Measurements from ENCODE around the gene SERTM1. TPM values are rescaled to one million over a fixed set of nuclear protein-coding genes. Genes with fewer than 3 reads are reported as not detected.
A peak's percentile ranks its signal among the peaks of the same experiment; 100 is the strongest.

The SERTM1 gene
- total RNA-seq, 1 donor from 2014 or later: 0.35 TPM

- DNase-seq (ENCODE audit: extremely low read depth, low read depth, low spot score): no peak
Measured at GRCh38 chr13:36709136-36709890, 35.5 kb downstream of the SERTM1 start.

GRCh38 chr13:36710396-36710795 lies 36.6 kb downstream of the SERTM1 start:
- DNase-seq (ENCODE audit: extremely low read depth, low read depth, low spot score): no peak

- no peak for DNase-seq (ENCODE audit: extremely low read depth, low read depth, low spot score)
Measured at GRCh38 chr13:36712290-36712689, 38.5 kb downstream of the SERTM1 start.

GRCh38 chr13:36712770-36713169 lies 39.0 kb downstream of the SERTM1 start:
- DNase-seq (ENCODE audit: extremely low read depth, low read depth, low spot score): no peak

- no peak for DNase-seq (ENCODE audit: extremely low read depth, low read depth, low spot score)
Measured at GRCh38 chr13:36713887-36714286, 40.1 kb downstream of the SERTM1 start.

- no peak for DNase-seq (ENCODE audit: extremely low read depth, low read depth, low spot score)
Measured at GRCh38 chr13:36715841-36716240, 42.0 kb downstream of the SERTM1 start.

- no peak for DNase-seq (ENCODE audit: extremely low read depth, low read depth, low spot score)
Measured at GRCh38 chr13:36717017-36717416, 43.2 kb downstream of the SERTM1 start.

GRCh38 chr13:36717966-36718545 lies 44.2 kb downstream of the SERTM1 start:
- no peak for DNase-seq (ENCODE audit: extremely low read depth, low read depth, low spot score)

- DNase-seq (ENCODE audit: extremely low read depth, low read depth, low spot score): no peak
Measured at GRCh38 chr13:36718686-36719085, 44.9 kb downstream of the SERTM1 start.

GRCh38 chr13:36724141-36724540 lies 50.3 kb downstream of the SERTM1 start:
- no peak for DNase-seq (ENCODE audit: extremely low read depth, low read depth, low spot score)

- no peak for DNase-seq (ENCODE audit: extremely low read depth, low read depth, low spot score)
Measured at GRCh38 chr13:36725936-36726335, 52.1 kb downstream of the SERTM1 start.

GRCh38 chr13:36728006-36728405 lies 54.2 kb downstream of the SERTM1 start:
- DNase-seq (ENCODE audit: extremely low read depth, low read depth, low spot score): no peak

GRCh38 chr13:36736119-36736726 lies 62.4 kb downstream of the SERTM1 start:
- peak; percentile 51 for DNase-seq (ENCODE audit: extremely low read depth, low read depth, low spot score)

GRCh38 chr13:36737524-36738083 lies 63.8 kb downstream of the SERTM1 start:
- no peak for DNase-seq (ENCODE audit: extremely low read depth, low read depth, low spot score)

GRCh38 chr13:36745436-36745835 lies 71.6 kb downstream of the SERTM1 start:
- DNase-seq (ENCODE audit: extremely low read depth, low read depth, low spot score): no peak

GRCh38 chr13:36746051-36746450 lies 72.2 kb downstream of the SERTM1 start:
- DNase-seq (ENCODE audit: extremely low read depth, low read depth, low spot score): no peak

Other genes starting within 250 kb of the SERTM1 start
- 5.7 and 7.0 TPM in 2 replicates for gene CCNA1, start 241.5 kb upstream of the SERTM1 start, total RNA-seq
- gene RFXAP, start 145.2 kb downstream of the SERTM1 start, total RNA-seq: 3.1 and 6.4 TPM in 2 replicates
- gene SMAD9, start 246.2 kb downstream of the SERTM1 start, total RNA-seq: 1.4 and 2.3 TPM in 2 replicates

Measured in glomerular endothelial cell (primary cell).